ENCODE data around the gene TRAF3IP1.

TRAF3IP1 gene

GRCh38 chr2:238438856-238439849, 118.8 kb downstream of the TRAF3IP1 start:
- no peak for TF ChIP-seq REST (IDR thresholded peaks at IDR 0.05; ENCODE audit: insufficient read depth in 1 of 2, low read depth in 2 of 2, low read length in 2 of 2)

GRCh38 chr2:238439917-238440316, 119.6 kb downstream of the TRAF3IP1 start:
- TF ChIP-seq REST (IDR thresholded peaks at IDR 0.05; ENCODE audit: insufficient read depth in 1 of 2, low read depth in 2 of 2, low read length in 2 of 2) (no peak), POLR2AphosphoS5 (IDR thresholded peaks at IDR 0.05; ENCODE audit: low read depth, low read length) (no peak), FOXP2 (optimal IDR thresholded peaks at IDR 0.05; ENCODE audit: borderline replicate concordance, extremely low read depth, extremely low read length, insufficient read depth) (no peak), TAF1 (IDR thresholded peaks at IDR 0.05; ENCODE audit: borderline replicate concordance, insufficient read depth, low read length) (no peak)

GRCh38 chr2:238440331-238440730, 120.0 kb downstream of the TRAF3IP1 start:
- TF ChIP-seq SIN3A (IDR thresholded peaks at IDR 0.05; ENCODE audit: borderline replicate concordance, insufficient read depth, low read length) (no peak), FOXP2 (optimal IDR thresholded peaks at IDR 0.05; ENCODE audit: borderline replicate concordance, extremely low read depth, extremely low read length, insufficient read depth) (no peak), POLR2AphosphoS5 (IDR thresholded peaks at IDR 0.05; ENCODE audit: low read depth, low read length) (no peak), TAF1 (IDR thresholded peaks at IDR 0.05; ENCODE audit: borderline replicate concordance, insufficient read depth, low read length) (no peak), REST (IDR thresholded peaks at IDR 0.05; ENCODE audit: insufficient read depth in 1 of 2, low read depth in 2 of 2, low read length in 2 of 2) (no peak)

GRCh38 chr2:238440767-238441166, 120.4 kb downstream of the TRAF3IP1 start:
- TF ChIP-seq SIN3A (IDR thresholded peaks at IDR 0.05; ENCODE audit: borderline replicate concordance, insufficient read depth, low read length) (no peak), TAF1 (IDR thresholded peaks at IDR 0.05; ENCODE audit: borderline replicate concordance, insufficient read depth, low read length) (no peak), REST (IDR thresholded peaks at IDR 0.05; ENCODE audit: insufficient read depth in 1 of 2, low read depth in 2 of 2, low read length in 2 of 2) (no peak), POLR2AphosphoS5 (IDR thresholded peaks at IDR 0.05; ENCODE audit: low read depth, low read length) (no peak), FOXP2 (optimal IDR thresholded peaks at IDR 0.05; ENCODE audit: borderline replicate concordance, extremely low read depth, extremely low read length, insufficient read depth) (no peak)

Measured in PFSK-1 (cell line).